OCI-LY1 (cell line): ENCODE measurements around the gene ITIH1.

Source experiments
- H2AFZ ChIP-seq: fragments of 200-600 bp; sonication (generic), shearing (Covaris generic); 2 replicates; pipeline ENCODE4 v1.6.0; 2014; ENCODE audit warnings: antibody characterized with exemption, mild to moderate bottlenecking, low read length
- H3F3A ChIP-seq: fragments of 200-600 bp; sonication (generic), shearing (Covaris generic); 2 replicates; pipeline ENCODE4 v1.6.0; 2014; ENCODE audit warnings: mild to moderate bottlenecking, antibody characterized with exemption, low read length, moderate library complexity; ENCODE audit not compliant: insufficient read depth
- H3K27ac ChIP-seq: fragments of 200-600 bp; sonication (generic); 2 replicates; pipeline ENCODE4 v1.5.1; 2014; ENCODE audit warnings: low read length, mixed run types, mild to moderate bottlenecking, low read depth; ENCODE audit not compliant: poor library complexity, severe bottlenecking
- H3K27me3 ChIP-seq: fragments of 200-600 bp; sonication (generic); 2 replicates; pipeline ENCODE4 v1.6.0; 2014; ENCODE audit warnings: antibody characterized with exemption, mild to moderate bottlenecking, low read length, moderate library complexity; ENCODE audit not compliant: insufficient read depth
- H3K36me3 ChIP-seq: fragments of 200-600 bp; sonication (generic); 2 replicates; pipeline ENCODE4 v1.6.1; 2014; ENCODE audit warnings: mild to moderate bottlenecking, antibody characterized with exemption, low read length, moderate library complexity, mixed read lengths; ENCODE audit not compliant: insufficient read depth
- H3K4me1 ChIP-seq: fragments of 200-600 bp; sonication (generic); 2 replicates; pipeline ENCODE4 v1.5.1; 2014; ENCODE audit warnings: mild to moderate bottlenecking, low read length, moderate library complexity; ENCODE audit not compliant: insufficient read depth, severe bottlenecking
- H3K4me2 ChIP-seq: fragments of 200-600 bp; sonication (generic), shearing (Covaris generic); 2 replicates; pipeline ENCODE4 v1.6.1; 2014; ENCODE audit warnings: low read length
- H3K4me3 ChIP-seq: fragments of 200-600 bp; sonication (generic); 2 replicates; pipeline ENCODE4 v1.5.1; 2014; ENCODE audit warnings: low read length, low read depth, mild to moderate bottlenecking, mixed read lengths; ENCODE audit not compliant: poor library complexity, severe bottlenecking
- H3K79me2 ChIP-seq: fragments of 200-600 bp; shearing (Covaris generic); 2 replicates; pipeline ENCODE4 v1.6.1; 2016; ENCODE audit warnings: mixed run types, low read length, mixed read lengths; ENCODE audit not compliant: insufficient read depth
- H3K9ac ChIP-seq: fragments of 200-600 bp; sonication (generic), shearing (Covaris generic); 2 replicates; pipeline ENCODE4 v1.6.1; 2014; ENCODE audit warnings: mild to moderate bottlenecking, low read length, mixed read lengths
- H3K9me2 ChIP-seq: fragments of 200-600 bp; sonication (generic), shearing (Covaris generic); 2 replicates; pipeline ENCODE4 v1.6.1; 2014; ENCODE audit warnings: low read depth, mild to moderate bottlenecking, low read length, mixed read lengths
- H3K9me3 ChIP-seq: fragments of 200-600 bp; shearing (Covaris generic); 2 replicates; pipeline ENCODE4 v1.6.1; 2014; ENCODE audit warnings: low read length, mixed read lengths
- H4K20me1 ChIP-seq: fragments of 200-600 bp; sonication (generic), shearing (Covaris generic); 2 replicates; pipeline ENCODE4 v1.6.0; 2016; ENCODE audit warnings: mild to moderate bottlenecking, low read length; ENCODE audit not compliant: insufficient read depth
- CTCF ChIP-seq: fragments of 200-600 bp; sonication (generic), shearing (Covaris generic); IDR thresholded peaks from 2 replicates; pipeline ENCODE4 v1.5.1; 2017; ENCODE audit warnings: mild to moderate bottlenecking, antibody characterized with exemption, low read length, moderate library complexity, mixed read lengths
- EZH2 ChIP-seq: fragments of 200-600 bp; sonication (generic), shearing (Covaris generic); IDR thresholded peaks from 2 replicates; pipeline ENCODE4 v1.8.0; 2017; ENCODE audit warnings: borderline replicate concordance, mixed run types, mild to moderate bottlenecking, antibody characterized with exemption, low read length, moderate library complexity, mixed read lengths

Gene ITIH1

GRCh38 chr3:52833202-52833601, 55.8 kb downstream of the ITIH1 start:
- H3K9me2 ChIP-seq = no peaks in the 10 kb centered on the region
- H4K20me1 ChIP-seq = no peaks in the 10 kb centered on the region
- no peaks in the 10 kb centered on the region for H3K79me2 ChIP-seq
- H3K27ac ChIP-seq = no peak overlapping the region
- H3K27me3 ChIP-seq = no peaks in the 10 kb centered on the region
- H2AFZ ChIP-seq = no peak overlapping the region
- no peaks in the 10 kb centered on the region for H3F3A ChIP-seq
- no peaks in the 10 kb centered on the region for H3K4me1 ChIP-seq
- H3K36me3 ChIP-seq = no peaks in the 10 kb centered on the region
- H3K4me2 ChIP-seq = no peak overlapping the region
- no peak overlapping the region for H3K4me3 ChIP-seq
- no peak for TF ChIP-seq EZH2
- no peaks in the 10 kb centered on the region for H3K9me3 ChIP-seq
- H3K9ac ChIP-seq = no peak overlapping the region

- Histone ChIP-seq H3K4me2 (no peak within 1 kb of the TSS), H3K79me2 (no peaks in the 10 kb centered on the region)
- TF ChIP-seq CTCF = no peak
- TF ChIP-seq EZH2 = no peak
Observed at GRCh38 chr3:52834871-52835501, 57.6 kb downstream of the ITIH1 start, which contains the start of gene MUSTN1. TSS of gene MUSTN1 (minus strand) at chr3:52835019. CDS start at chr3:52834948, 71 bp downstream.

GRCh38 chr3:52835766-52836470, 58.5 kb downstream of the ITIH1 start:
- no peaks in the 10 kb centered on the region for H3K79me2 ChIP-seq
- no peaks in the 10 kb centered on the region for H3K9me3 ChIP-seq
- no peaks in the 10 kb centered on the region for H3K9me2 ChIP-seq
- H2AFZ ChIP-seq = no peak overlapping the region
- no peaks in the 10 kb centered on the region for H3F3A ChIP-seq
- no peaks in the 10 kb centered on the region for H3K27me3 ChIP-seq
- no peaks in the 10 kb centered on the region for H3K4me1 ChIP-seq
- no peak for TF ChIP-seq EZH2
- no peak for TF ChIP-seq CTCF
- H3K27ac ChIP-seq = no peak overlapping the region
- no peak overlapping the region for H3K4me3 ChIP-seq
- no peak overlapping the region for H3K4me2 ChIP-seq
- 0 out of 2 replicates have a peak, but pooled peaks cover under 1% of the 10 kb centered on the region for H3K36me3 ChIP-seq
- no peak overlapping the region for H3K9ac ChIP-seq
- no peaks in the 10 kb centered on the region for H4K20me1 ChIP-seq

More at GRCh38 chr3:52834871-52835501, 57.6 kb downstream of the ITIH1 start, which contains the start of gene MUSTN1:
- Histone ChIP-seq H3K4me3 (no peak within 1 kb of the TSS), H3K9me2 (no peaks in the 10 kb centered on the region), H4K20me1 (no peaks in the 10 kb centered on the region), H3K4me1 (no peaks in the 10 kb centered on the region), H3K9me3 (no peaks in the 10 kb centered on the region), H2AFZ (no peak within 1 kb of the TSS), H3K27ac (no peak within 1 kb of the TSS), H3K36me3 (no peaks in the 10 kb centered on the region), H3K27me3 (no peaks in the 10 kb centered on the region), H3K9ac (no peak within 1 kb of the TSS), H3F3A (no peaks in the 10 kb centered on the region)
